Cardiac ventricle fibroblast (primary cell): ENCODE data around the gene TPTE. TPM values are rescaled to one million over a fixed set of nuclear protein-coding genes. Genes with fewer than 3 reads are reported as not detected.

Source experiments
- total RNA-seq: library from RNA; depleted of rRNA; stranded (reverse); fragments of >200 nt; gene quantifications from 2 replicates; pipeline ENCODE4 v1.2.3, GENCODE V29; 2015

TPTE gene
- not detected in 2 replicates for total RNA-seq

GRCh38 chr21:10521091-10521598, at the start of gene TPTE:
TSS of gene TPTE (plus strand) at chr21:10521583. CDS start at chr21:10538724, 17,141 bp downstream.

